ENCODE results near the gene COL27A1.

The COL27A1 gene

GRCh38 chr9:114282926-114283325 is 127.6 kb downstream of the COL27A1 start:
- no peak for TF ChIP-seq POLR2AphosphoS5 (IDR thresholded peaks at IDR 0.05; ENCODE audit: low read depth, low read length)
- TF ChIP-seq TAF1 (IDR thresholded peaks at IDR 0.05; ENCODE audit: low read depth, low read length) = no peak
- no peak for TF ChIP-seq POU2F2 (IDR thresholded peaks at IDR 0.05; ENCODE audit: low read depth, low read length)
- no peak for TF ChIP-seq SPI1 (IDR thresholded peaks at IDR 0.05; ENCODE audit: low read depth, low read length)
- no peak for TF ChIP-seq POLR2A (IDR thresholded peaks at IDR 0.05; ENCODE audit: low read depth, low read length)
- TF ChIP-seq PAX5 (IDR thresholded peaks at IDR 0.05; ENCODE audit: insufficient read depth, low read length, severe bottlenecking) = no peak
- no peak for FAIRE-seq
- DNase-seq (ENCODE audit: insufficient read length, low spot score) = no peak

- TF ChIP-seq POU2F2 (IDR thresholded peaks at IDR 0.05; ENCODE audit: low read depth, low read length) (no peak), POLR2A (IDR thresholded peaks at IDR 0.05; ENCODE audit: low read depth, low read length) (no peak), SPI1 (IDR thresholded peaks at IDR 0.05; ENCODE audit: low read depth, low read length) (no peak), PAX5 (IDR thresholded peaks at IDR 0.05; ENCODE audit: insufficient read depth, low read length, severe bottlenecking) (no peak), POLR2AphosphoS5 (IDR thresholded peaks at IDR 0.05; ENCODE audit: low read depth, low read length) (no peak), TAF1 (IDR thresholded peaks at IDR 0.05; ENCODE audit: low read depth, low read length) (no peak)
- no peak for FAIRE-seq
- no peak for DNase-seq (ENCODE audit: insufficient read length, low spot score)
Measured at GRCh38 chr9:114283551-114284111, 128.3 kb downstream of the COL27A1 start.

- FAIRE-seq = no peak
- TF ChIP-seq POLR2AphosphoS5 (IDR thresholded peaks at IDR 0.05; ENCODE audit: low read depth, low read length) (no peak), POU2F2 (IDR thresholded peaks at IDR 0.05; ENCODE audit: low read depth, low read length) (no peak), PAX5 (IDR thresholded peaks at IDR 0.05; ENCODE audit: insufficient read depth, low read length, severe bottlenecking) (no peak), POLR2A (IDR thresholded peaks at IDR 0.05; ENCODE audit: low read depth, low read length) (no peak), TAF1 (IDR thresholded peaks at IDR 0.05; ENCODE audit: low read depth, low read length) (no peak), SPI1 (IDR thresholded peaks at IDR 0.05; ENCODE audit: low read depth, low read length) (no peak)
- DNase-seq (ENCODE audit: insufficient read length, low spot score) = no peak
Measured at GRCh38 chr9:114284316-114285060, 129.2 kb downstream of the COL27A1 start.

GRCh38 chr9:114285166-114285867 is 130.0 kb downstream of the COL27A1 start:
- FAIRE-seq (no peak), DNase-seq (ENCODE audit: insufficient read length, low spot score) (no peak)
- no peak for TF ChIP-seq POLR2A (IDR thresholded peaks at IDR 0.05; ENCODE audit: low read depth, low read length)
- TF ChIP-seq POU2F2 (IDR thresholded peaks at IDR 0.05; ENCODE audit: low read depth, low read length) = no peak
- TF ChIP-seq TAF1 (IDR thresholded peaks at IDR 0.05; ENCODE audit: low read depth, low read length) = no peak
- no peak for TF ChIP-seq SPI1 (IDR thresholded peaks at IDR 0.05; ENCODE audit: low read depth, low read length)
- no peak for TF ChIP-seq PAX5 (IDR thresholded peaks at IDR 0.05; ENCODE audit: insufficient read depth, low read length, severe bottlenecking)
- no peak for TF ChIP-seq POLR2AphosphoS5 (IDR thresholded peaks at IDR 0.05; ENCODE audit: low read depth, low read length)

GRCh38 chr9:114286146-114286679 is 130.9 kb downstream of the COL27A1 start:
- FAIRE-seq (no peak), DNase-seq (ENCODE audit: insufficient read length, low spot score) (no peak)
- TF ChIP-seq SPI1 (IDR thresholded peaks at IDR 0.05; ENCODE audit: low read depth, low read length) (no peak), POLR2AphosphoS5 (IDR thresholded peaks at IDR 0.05; ENCODE audit: low read depth, low read length) (no peak), TAF1 (IDR thresholded peaks at IDR 0.05; ENCODE audit: low read depth, low read length) (no peak), PAX5 (IDR thresholded peaks at IDR 0.05; ENCODE audit: insufficient read depth, low read length, severe bottlenecking) (no peak), POU2F2 (IDR thresholded peaks at IDR 0.05; ENCODE audit: low read depth, low read length) (no peak), POLR2A (IDR thresholded peaks at IDR 0.05; ENCODE audit: low read depth, low read length) (no peak)

GRCh38 chr9:114287001-114287762 is 131.8 kb downstream of the COL27A1 start:
- FAIRE-seq (no peak), DNase-seq (ENCODE audit: insufficient read length, low spot score) (no peak)
- TF ChIP-seq SPI1 (IDR thresholded peaks at IDR 0.05; ENCODE audit: low read depth, low read length) (no peak), PAX5 (IDR thresholded peaks at IDR 0.05; ENCODE audit: insufficient read depth, low read length, severe bottlenecking) (no peak), POLR2A (IDR thresholded peaks at IDR 0.05; ENCODE audit: low read depth, low read length) (no peak), POU2F2 (IDR thresholded peaks at IDR 0.05; ENCODE audit: low read depth, low read length) (no peak), POLR2AphosphoS5 (IDR thresholded peaks at IDR 0.05; ENCODE audit: low read depth, low read length) (no peak), TAF1 (IDR thresholded peaks at IDR 0.05; ENCODE audit: low read depth, low read length) (no peak)

- no peak for TF ChIP-seq POLR2A (IDR thresholded peaks at IDR 0.05; ENCODE audit: low read depth, low read length)
- no peak for TF ChIP-seq POU2F2 (IDR thresholded peaks at IDR 0.05; ENCODE audit: low read depth, low read length)
- FAIRE-seq (no peak), DNase-seq (ENCODE audit: insufficient read length, low spot score) (no peak)
Measured at GRCh38 chr9:114287763-114288192, 132.4 kb downstream of the COL27A1 start.

- TF ChIP-seq POU2F2 (IDR thresholded peaks at IDR 0.05; ENCODE audit: low read depth, low read length) (no peak), TAF1 (IDR thresholded peaks at IDR 0.05; ENCODE audit: low read depth, low read length) (no peak), PAX5 (IDR thresholded peaks at IDR 0.05; ENCODE audit: insufficient read depth, low read length, severe bottlenecking) (no peak), SPI1 (IDR thresholded peaks at IDR 0.05; ENCODE audit: low read depth, low read length) (no peak), POLR2A (IDR thresholded peaks at IDR 0.05; ENCODE audit: low read depth, low read length) (no peak), POLR2AphosphoS5 (IDR thresholded peaks at IDR 0.05; ENCODE audit: low read depth, low read length) (no peak)
- DNase-seq (ENCODE audit: insufficient read length, low spot score) = no peak
- FAIRE-seq = no peak
Measured at GRCh38 chr9:114288193-114289091, 133.1 kb downstream of the COL27A1 start.
